SU-DHL-6 (cell line): ENCODE measurements around the gene SRL.

Experiments
- H2AFZ ChIP-seq: fragments of 200-600 bp; sonication (generic); 2 replicates; pipeline ENCODE4 v1.6.1; 2014; ENCODE audit warnings: low read depth, mild to moderate bottlenecking, moderate library complexity, mixed read lengths, antibody characterized with exemption, low read length; ENCODE audit not compliant: severe bottlenecking
- H3F3A ChIP-seq: fragments of 200-600 bp; shearing (Covaris generic); 2 replicates; pipeline ENCODE4 v1.6.0; 2016; ENCODE audit warnings: antibody characterized with exemption, mild to moderate bottlenecking; ENCODE audit not compliant: insufficient read depth
- H3K27ac ChIP-seq: fragments of 200-600 bp; sonication (generic); 2 replicates; pipeline ENCODE4 v1.5.1; 2016; ENCODE audit warnings: low read depth, mild to moderate bottlenecking, low read length, moderate library complexity, mixed read lengths
- H3K27me3 ChIP-seq: fragments of 200-600 bp; sonication (generic), shearing (Covaris generic); 2 replicates; pipeline ENCODE4 v1.6.0; 2014; ENCODE audit warnings: mild to moderate bottlenecking, low read length
- H3K36me3 ChIP-seq: fragments of 200-600 bp; sonication (generic); 2 replicates; pipeline ENCODE4 v1.6.1; 2014; ENCODE audit warnings: mild to moderate bottlenecking, low read length, mixed read lengths
- H3K4me2 ChIP-seq: fragments of 300-600, 200-600 bp; shearing (Covaris generic), sonication (generic); 2 replicates; pipeline ENCODE4 v1.6.0; 2014; ENCODE audit warnings: low read length, low read depth, mild to moderate bottlenecking; ENCODE audit not compliant: poor library complexity, severe bottlenecking
- H3K4me3 ChIP-seq: fragments of 200-600 bp; sonication (generic); 2 replicates; pipeline ENCODE4 v1.5.1; 2014; ENCODE audit warnings: antibody characterized with exemption, low read length, mild to moderate bottlenecking, mixed read lengths; ENCODE audit not compliant: insufficient read depth, poor library complexity, severe bottlenecking
- H3K79me2 ChIP-seq: fragments of 200-600 bp; sonication (generic); 2 replicates; pipeline ENCODE4 v1.6.1; 2014; ENCODE audit warnings: mild to moderate bottlenecking, low read length, moderate library complexity; ENCODE audit not compliant: insufficient read depth
- H3K9ac ChIP-seq: fragments of 200-600 bp; sonication (generic); 2 replicates; pipeline ENCODE4 v1.7.0; 2014; ENCODE audit warnings: mild to moderate bottlenecking, low read length
- H3K9me2 ChIP-seq: fragments of 200-600 bp; sonication (generic); replicated peaks from 2 replicates; pipeline ENCODE4 v1.6.1; 2014; ENCODE audit warnings: low read length; ENCODE audit not compliant: insufficient read depth
- H3K9me3 ChIP-seq: fragments of 200-600 bp; sonication (generic); 2 replicates; pipeline ENCODE4 v1.6.1; 2014; ENCODE audit warnings: low read length, mixed read lengths; ENCODE audit not compliant: insufficient read depth
- H4K20me1 ChIP-seq: fragments of 200-600 bp; sonication (generic); 2 replicates; pipeline ENCODE4 v1.6.1; 2014; ENCODE audit warnings: low read depth, mild to moderate bottlenecking, antibody characterized with exemption, low read length, moderate library complexity, mixed read lengths
- CTCF ChIP-seq: fragments of 200-600 bp; sonication (generic); IDR thresholded peaks from one replicate; pipeline ENCODE4 v1.5.1; 2017; ENCODE audit warnings: antibody characterized with exemption, mild to moderate bottlenecking, low read length, moderate library complexity; ENCODE audit not compliant: insufficient read depth, poor library complexity, severe bottlenecking
- EZH2phosphoT487 ChIP-seq: fragments of 200-600 bp; sonication (generic), shearing (Covaris generic); conservative IDR thresholded peaks from 2 replicates; pipeline ENCODE4 v1.6.1; 2018; ENCODE audit warnings: mild to moderate bottlenecking, antibody characterized with exemption, low read length, moderate library complexity, mixed read lengths

The SRL gene

GRCh38 chr16:4179763-4180260 lies 62.1 kb downstream of the SRL start:
- Histone ChIP-seq H3K9me2 (no peaks in the 10 kb centered on the region), H3K4me3 (no peak overlapping the region), H3K4me2 (no peak overlapping the region), H3K9ac (no peak overlapping the region), H3K27me3 (no peaks in the 10 kb centered on the region), H2AFZ (no peak overlapping the region), H3K36me3 (no peaks in the 10 kb centered on the region), H3K27ac (no peak overlapping the region), H3K79me2 (no peaks in the 10 kb centered on the region), H3K9me3 (no peaks in the 10 kb centered on the region), H4K20me1 (no peaks in the 10 kb centered on the region), H3F3A (no peaks in the 10 kb centered on the region)
- TF ChIP-seq CTCF (no peak), EZH2phosphoT487 (no peak)

GRCh38 chr16:4179020-4179419 lies 62.9 kb downstream of the SRL start:
- no peaks in the 10 kb centered on the region for H3F3A ChIP-seq

GRCh38 chr16:4178468-4179010 lies 63.3 kb downstream of the SRL start:
- TF ChIP-seq EZH2phosphoT487 (no peak), CTCF (no peak)
- H3K4me2 ChIP-seq, result no peak overlapping the region
- H3K27ac ChIP-seq, result no peak overlapping the region
- H3K4me3 ChIP-seq, result no peak overlapping the region
- H2AFZ ChIP-seq, result no peak overlapping the region
- no peaks in the 10 kb centered on the region for H3K9me2 ChIP-seq
- no peaks in the 10 kb centered on the region for H3F3A ChIP-seq
- no peak overlapping the region for H3K9ac ChIP-seq
- H3K36me3 ChIP-seq, result no peaks in the 10 kb centered on the region
- H3K79me2 ChIP-seq, result no peaks in the 10 kb centered on the region
- H3K9me3 ChIP-seq, result no peaks in the 10 kb centered on the region
- H4K20me1 ChIP-seq, result no peaks in the 10 kb centered on the region
- H3K27me3 ChIP-seq, result no peaks in the 10 kb centered on the region

More at GRCh38 chr16:4179020-4179419, 62.9 kb downstream of the SRL start:
- no peak overlapping the region for H3K4me3 ChIP-seq
- H3K79me2 ChIP-seq, result no peaks in the 10 kb centered on the region
- H2AFZ ChIP-seq, result no peak overlapping the region
- no peak overlapping the region for H3K4me2 ChIP-seq
- H3K27ac ChIP-seq, result no peak overlapping the region
- H3K9me3 ChIP-seq, result no peaks in the 10 kb centered on the region
- no peaks in the 10 kb centered on the region for H3K36me3 ChIP-seq
- H4K20me1 ChIP-seq, result no peaks in the 10 kb centered on the region
- no peak for TF ChIP-seq CTCF
- no peaks in the 10 kb centered on the region for H3K27me3 ChIP-seq
- no peaks in the 10 kb centered on the region for H3K9me2 ChIP-seq
- H3K9ac ChIP-seq, result no peak overlapping the region
